MM.1S (cell line): Measurements from ENCODE around the gene MYO6.

Experiments
- EZH2 ChIP-seq: fragments of 300-600 bp; sonication (generic); optimal IDR thresholded peaks from 2 replicates; pipeline ENCODE3; 2017; ENCODE audit warnings: low read depth, mild to moderate bottlenecking, antibody characterized with exemption, low read length, mixed read lengths
- EZH2phosphoT487 ChIP-seq: fragments of 300-600 bp; sonication (generic); IDR thresholded peaks from 2 replicates; pipeline ENCODE4 v1.6.1; 2018; ENCODE audit warnings: antibody characterized with exemption, low read length
- TF ChIP-seq, protein P1 (sequence below): fragments of 300-600 bp; sonication (generic); IDR thresholded peaks from 2 replicates; pipeline ENCODE4 v1.5.1; 2016; ENCODE audit warnings: antibody characterized with exemption, low read length, mixed read lengths

DNA sequence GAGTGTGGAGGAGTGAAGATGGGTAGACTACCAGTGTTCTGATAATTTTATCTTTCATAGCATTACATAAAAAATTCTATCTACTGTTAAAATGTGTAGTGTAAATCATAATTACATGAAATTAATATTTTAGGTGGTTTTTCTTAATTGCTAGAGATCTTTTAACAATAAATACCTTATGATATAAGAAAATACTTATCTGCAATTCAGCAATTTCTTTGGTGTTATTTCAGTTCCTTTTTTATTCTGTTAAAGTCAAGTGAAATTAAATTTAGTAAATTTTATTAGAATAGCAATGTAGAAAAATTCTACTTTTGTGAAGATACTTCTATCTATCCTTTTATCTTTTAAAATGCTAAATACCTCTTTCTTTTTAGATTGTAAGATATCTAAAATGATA is 219.1 kb downstream of the MYO6 start:
- TF ChIP-seq, protein P1, sequence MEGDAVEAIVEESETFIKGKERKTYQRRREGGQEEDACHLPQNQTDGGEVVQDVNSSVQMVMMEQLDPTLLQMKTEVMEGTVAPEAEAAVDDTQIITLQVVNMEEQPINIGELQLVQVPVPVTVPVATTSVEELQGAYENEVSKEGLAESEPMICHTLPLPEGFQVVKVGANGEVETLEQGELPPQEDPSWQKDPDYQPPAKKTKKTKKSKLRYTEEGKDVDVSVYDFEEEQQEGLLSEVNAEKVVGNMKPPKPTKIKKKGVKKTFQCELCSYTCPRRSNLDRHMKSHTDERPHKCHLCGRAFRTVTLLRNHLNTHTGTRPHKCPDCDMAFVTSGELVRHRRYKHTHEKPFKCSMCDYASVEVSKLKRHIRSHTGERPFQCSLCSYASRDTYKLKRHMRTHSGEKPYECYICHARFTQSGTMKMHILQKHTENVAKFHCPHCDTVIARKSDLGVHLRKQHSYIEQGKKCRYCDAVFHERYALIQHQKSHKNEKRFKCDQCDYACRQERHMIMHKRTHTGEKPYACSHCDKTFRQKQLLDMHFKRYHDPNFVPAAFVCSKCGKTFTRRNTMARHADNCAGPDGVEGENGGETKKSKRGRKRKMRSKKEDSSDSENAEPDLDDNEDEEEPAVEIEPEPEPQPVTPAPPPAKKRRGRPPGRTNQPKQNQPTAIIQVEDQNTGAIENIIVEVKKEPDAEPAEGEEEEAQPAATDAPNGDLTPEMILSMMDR: no peak
- TF ChIP-seq EZH2phosphoT487 (no peak), EZH2 (no peak)
